ENCODE data around the gene GPHN. TPM values are rescaled to one million over a fixed set of nuclear protein-coding genes. Genes with fewer than 3 reads are reported as not detected.

The GPHN gene
- polyA plus RNA-seq, 1 of the 3 experiments (the other 2 are of a cell fraction) = 6.9 TPM

DNA sequence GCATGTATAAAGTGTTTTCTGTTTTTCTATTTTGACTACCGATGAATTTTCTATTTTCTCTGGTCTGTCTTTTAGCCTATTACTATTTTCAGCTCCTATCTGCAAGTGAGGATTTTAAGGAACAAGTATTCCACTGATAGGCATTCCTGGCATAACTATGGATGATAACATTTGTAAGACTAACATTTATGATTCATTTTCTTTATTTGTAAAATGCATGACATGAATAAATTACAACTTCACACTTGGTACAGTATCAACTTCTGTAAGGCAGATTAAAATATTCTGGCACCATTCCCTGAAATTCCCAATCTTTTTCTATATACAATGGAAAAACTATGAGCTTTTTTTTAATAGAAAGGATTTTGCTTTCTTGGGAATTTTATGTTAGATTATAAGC, 560.3 kb downstream of the GPHN start (continued):
- TF ChIP-seq, protein P1, sequence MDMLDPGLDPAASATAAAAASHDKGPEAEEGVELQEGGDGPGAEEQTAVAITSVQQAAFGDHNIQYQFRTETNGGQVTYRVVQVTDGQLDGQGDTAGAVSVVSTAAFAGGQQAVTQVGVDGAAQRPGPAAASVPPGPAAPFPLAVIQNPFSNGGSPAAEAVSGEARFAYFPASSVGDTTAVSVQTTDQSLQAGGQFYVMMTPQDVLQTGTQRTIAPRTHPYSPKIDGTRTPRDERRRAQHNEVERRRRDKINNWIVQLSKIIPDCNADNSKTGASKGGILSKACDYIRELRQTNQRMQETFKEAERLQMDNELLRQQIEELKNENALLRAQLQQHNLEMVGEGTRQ (IDR thresholded peaks at IDR 0.05; ENCODE audit: borderline replicate concordance, low read depth, low read length) = no peak
- TF ChIP-seq RAD21 (IDR thresholded peaks at IDR 0.05; ENCODE audit: low read length) (no peak), SIN3A (IDR thresholded peaks at IDR 0.05; ENCODE audit: borderline replicate concordance, low read depth, low read length) (no peak), NRF1 (IDR thresholded peaks at IDR 0.05; ENCODE audit: low read depth, low read length) (no peak), POLR2AphosphoS5 (IDR thresholded peaks at IDR 0.05; ENCODE audit: low read depth, low read length) (no peak), FOXJ3 (CRISPR knock-in tag; IDR thresholded peaks at IDR 0.05) (no peak)

DNA sequence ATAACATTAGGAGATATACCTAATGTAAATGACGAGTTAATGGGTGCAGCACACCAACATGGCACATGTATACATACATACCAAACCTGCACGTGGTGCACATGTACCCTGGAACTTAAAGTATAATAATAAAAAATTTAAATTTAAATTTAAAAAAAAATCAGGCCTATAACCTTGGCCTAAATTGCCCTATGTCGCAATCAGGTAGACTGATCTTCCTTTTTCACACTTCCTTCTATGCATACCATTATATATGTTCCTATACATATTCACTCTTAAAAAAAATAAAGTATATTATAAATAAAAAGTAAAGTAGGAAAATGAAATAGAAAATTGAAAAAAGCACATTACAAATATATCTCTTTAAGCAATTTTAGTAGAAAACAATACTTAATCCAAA, 563.6 kb downstream of the GPHN start:
- TF ChIP-seq NFIC (IDR thresholded peaks at IDR 0.05; ENCODE audit: borderline replicate concordance) (no peak), ELF1 (IDR thresholded peaks at IDR 0.05) (no peak), NRF1 (IDR thresholded peaks at IDR 0.05; ENCODE audit: low read depth, low read length) (no peak), RXRA (IDR thresholded peaks at IDR 0.05; ENCODE audit: borderline replicate concordance, low read depth) (no peak)
- TF ChIP-seq, protein P2, sequence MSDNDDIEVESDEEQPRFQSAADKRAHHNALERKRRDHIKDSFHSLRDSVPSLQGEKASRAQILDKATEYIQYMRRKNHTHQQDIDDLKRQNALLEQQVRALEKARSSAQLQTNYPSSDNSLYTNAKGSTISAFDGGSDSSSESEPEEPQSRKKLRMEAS (IDR thresholded peaks at IDR 0.05; ENCODE audit: low read depth) = no peak
- TF ChIP-seq, protein P3, sequence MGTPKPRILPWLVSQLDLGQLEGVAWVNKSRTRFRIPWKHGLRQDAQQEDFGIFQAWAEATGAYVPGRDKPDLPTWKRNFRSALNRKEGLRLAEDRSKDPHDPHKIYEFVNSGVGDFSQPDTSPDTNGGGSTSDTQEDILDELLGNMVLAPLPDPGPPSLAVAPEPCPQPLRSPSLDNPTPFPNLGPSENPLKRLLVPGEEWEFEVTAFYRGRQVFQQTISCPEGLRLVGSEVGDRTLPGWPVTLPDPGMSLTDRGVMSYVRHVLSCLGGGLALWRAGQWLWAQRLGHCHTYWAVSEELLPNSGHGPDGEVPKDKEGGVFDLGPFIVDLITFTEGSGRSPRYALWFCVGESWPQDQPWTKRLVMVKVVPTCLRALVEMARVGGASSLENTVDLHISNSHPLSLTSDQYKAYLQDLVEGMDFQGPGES (IDR thresholded peaks at IDR 0.05; ENCODE audit: low read depth, low read length) = no peak
- TF ChIP-seq, protein P4, sequence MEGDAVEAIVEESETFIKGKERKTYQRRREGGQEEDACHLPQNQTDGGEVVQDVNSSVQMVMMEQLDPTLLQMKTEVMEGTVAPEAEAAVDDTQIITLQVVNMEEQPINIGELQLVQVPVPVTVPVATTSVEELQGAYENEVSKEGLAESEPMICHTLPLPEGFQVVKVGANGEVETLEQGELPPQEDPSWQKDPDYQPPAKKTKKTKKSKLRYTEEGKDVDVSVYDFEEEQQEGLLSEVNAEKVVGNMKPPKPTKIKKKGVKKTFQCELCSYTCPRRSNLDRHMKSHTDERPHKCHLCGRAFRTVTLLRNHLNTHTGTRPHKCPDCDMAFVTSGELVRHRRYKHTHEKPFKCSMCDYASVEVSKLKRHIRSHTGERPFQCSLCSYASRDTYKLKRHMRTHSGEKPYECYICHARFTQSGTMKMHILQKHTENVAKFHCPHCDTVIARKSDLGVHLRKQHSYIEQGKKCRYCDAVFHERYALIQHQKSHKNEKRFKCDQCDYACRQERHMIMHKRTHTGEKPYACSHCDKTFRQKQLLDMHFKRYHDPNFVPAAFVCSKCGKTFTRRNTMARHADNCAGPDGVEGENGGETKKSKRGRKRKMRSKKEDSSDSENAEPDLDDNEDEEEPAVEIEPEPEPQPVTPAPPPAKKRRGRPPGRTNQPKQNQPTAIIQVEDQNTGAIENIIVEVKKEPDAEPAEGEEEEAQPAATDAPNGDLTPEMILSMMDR (IDR thresholded peaks at IDR 0.05) = no peak
- ChIA-PET CTCF (no interaction called here), POLR2A (no interaction called here)
- Histone ChIP-seq H3K27me3 (ENCODE audit: insufficient read depth) (no peaks in the 10 kb centered on the region), H3K9ac (no peak overlapping the region), H3F3A (replicated peaks; ENCODE audit: insufficient read depth) (no peaks in the 10 kb centered on the region), H4K20me1 (ENCODE audit: insufficient read depth) (no peaks in the 10 kb centered on the region), H3K4me2 (no peak overlapping the region), H3K36me3 (replicated peaks in 1 of 2; ENCODE audit: control insufficient read depth in 1 of 2, insufficient read depth in 2 of 2, low read length in 1 of 2) (peaks cover 0 to 6% of the 10 kb centered on the region in 2 experiments), H3K4me3 (ENCODE audit: low read depth in 2 of 2, low read length in 1 of 2) (no peak overlapping the region), H3K27ac (ENCODE audit: low read depth in 2 of 2, low read length in 1 of 2) (no peak overlapping the region), H2AFZ (ENCODE audit: low read depth) (no peak overlapping the region), H3K9me2 (no peaks in the 10 kb centered on the region), H3K4me1 (ENCODE audit: control insufficient read depth in 1 of 2, insufficient read depth in 2 of 2, low read depth in 1 of 2, low read length in 1 of 2) (no peaks in the 10 kb centered on the region; a peak in 1 of 4 replicates), H3K9me3 (no peaks in the 10 kb centered on the region), H3K79me2 (ENCODE audit: insufficient read depth) (no peaks in the 10 kb centered on the region)
- 93% methylated on average over 3 of the region's 3 CpGs for WGBS (ENCODE audit: low lambda C conversion rate)
- no peak for DNase-seq

All from SK-N-SH (cell line).